NCI-H774 (cell line): ENCODE data around the gene NUP210.

ENCODE experiments used
- DNase-seq: peaks from one replicate; lab custom pipeline; 2025; lab: John Stamatoyannopoulos, UW

The NUP210 gene

DNA sequence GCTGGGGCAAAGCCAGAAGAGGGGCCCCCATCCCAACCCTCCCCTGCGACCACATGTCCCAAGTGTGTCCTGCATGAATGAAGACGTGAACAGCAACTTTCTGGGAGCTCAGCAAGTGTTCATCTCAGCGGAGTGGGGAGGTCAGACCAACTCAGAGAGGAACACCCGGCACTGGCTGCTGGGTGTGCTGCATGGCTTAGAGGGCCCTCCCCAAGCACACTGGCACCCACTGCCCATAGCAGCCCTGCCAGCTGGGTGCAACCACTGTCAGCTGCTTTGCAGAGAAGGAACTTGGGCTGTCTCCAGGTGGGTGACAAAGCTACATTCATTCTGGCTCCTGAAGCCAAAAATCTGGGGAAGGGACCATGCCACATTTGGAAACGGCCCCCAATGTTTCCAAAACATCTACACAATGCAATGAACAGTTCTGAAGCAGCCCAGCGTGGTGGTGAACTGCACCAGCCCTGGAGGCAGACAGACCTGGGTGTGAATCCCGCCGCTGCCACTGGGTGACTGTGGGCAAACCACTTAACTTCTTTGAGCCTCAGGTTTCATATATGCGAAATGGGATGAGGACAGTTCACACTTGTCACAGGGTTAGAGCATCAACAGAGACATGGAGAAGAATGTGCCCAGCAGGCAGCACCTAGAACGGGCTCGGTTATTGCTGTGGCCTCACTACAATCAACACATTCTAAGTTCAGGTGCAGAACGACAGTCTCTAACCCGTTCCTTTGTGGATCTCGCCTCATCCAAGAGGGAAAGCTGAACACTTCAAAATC lies 145.4 kb downstream of the NUP210 start:
- DNase-seq: no peak

GRCh38 chr3:13274125-13274524 lies 146.0 kb downstream of the NUP210 start:
- DNase-seq: no peak

DNA sequence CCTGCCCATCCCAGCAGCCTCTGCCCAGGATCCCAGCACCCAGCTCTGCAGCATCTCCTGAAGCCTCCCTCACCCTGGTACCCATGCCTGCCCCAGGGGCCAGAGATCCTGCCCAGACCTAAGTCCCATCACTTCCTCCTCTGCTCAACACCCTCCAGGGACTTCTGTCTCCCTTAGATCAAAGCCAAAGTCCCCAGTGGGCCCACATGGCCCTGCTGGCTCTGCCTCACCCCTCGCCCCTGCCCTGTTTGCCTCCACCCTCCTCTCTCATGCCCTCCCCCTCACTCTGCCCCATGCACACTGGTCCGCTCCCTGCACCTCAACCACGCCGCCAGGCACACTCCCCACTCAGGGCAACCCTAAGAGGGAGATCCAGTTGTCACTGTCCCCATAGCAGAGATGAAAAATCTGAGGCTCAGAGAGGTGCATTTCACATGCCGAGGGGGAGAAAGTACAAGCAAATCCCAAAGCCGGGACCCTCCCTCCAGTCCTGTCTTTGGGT lies 146.5 kb downstream of the NUP210 start:
- no peak for DNase-seq

GRCh38 chr3:13272831-13273603 lies 147.1 kb downstream of the NUP210 start:
- DNase-seq: no peak

- DNase-seq: no peak
These were observed 150.3 kb downstream of the NUP210 start for GRCh38 chr3:13269711-13270378.

- DNase-seq: no peak
These were observed 151.1 kb downstream of the NUP210 start for GRCh38 chr3:13268961-13269441.

GRCh38 chr3:13268120-13268519 lies 152.0 kb downstream of the NUP210 start:
- DNase-seq: no peak

DNA sequence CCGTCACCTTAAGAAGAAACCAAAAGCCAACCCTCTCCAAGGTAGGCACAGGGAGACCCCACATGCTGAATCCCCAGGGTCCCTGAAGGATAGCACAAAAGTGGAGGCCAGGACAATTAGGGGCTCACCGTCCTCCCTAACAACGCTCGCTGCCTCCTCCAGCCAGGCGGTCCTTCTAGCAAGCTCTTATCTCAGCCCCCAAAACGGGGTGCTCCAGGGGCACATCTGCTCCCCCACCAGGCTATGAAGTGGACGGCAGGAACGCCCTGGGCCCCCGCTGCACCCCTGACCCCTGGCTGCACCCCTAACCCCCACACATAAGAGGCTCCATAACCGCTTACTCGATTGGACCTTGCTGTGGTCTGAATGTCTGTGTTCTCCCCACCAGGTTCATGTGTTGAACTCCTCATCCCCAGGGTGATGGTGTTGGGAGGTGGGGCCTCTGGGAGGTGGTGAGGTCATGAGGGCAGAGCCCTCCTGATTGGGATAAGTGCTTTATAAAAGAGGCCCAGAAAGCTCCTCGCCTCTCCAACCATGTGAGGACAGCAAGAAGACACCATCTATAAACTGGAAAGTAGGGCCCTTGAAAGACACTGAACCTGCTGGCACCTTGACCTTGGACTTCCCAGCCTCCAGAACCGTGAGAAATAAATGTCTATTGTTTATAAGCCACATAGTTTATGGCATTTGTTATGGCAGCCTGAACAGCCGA lies 153.3 kb downstream of the NUP210 start:
- DNase-seq: no peak
